ENCODE measurements around the gene DBT. TPM values are rescaled to one million over a fixed set of nuclear protein-coding genes. Genes with fewer than 3 reads are reported as not detected.

DBT gene
- total RNA-seq, 4 donors from 2014 or later: 6.4 to 9.9 (median 8.2) TPM

- H3K4me3 ChIP-seq (ENCODE audit: low read depth, poor library complexity, severe bottlenecking): no peak overlapping the region
- 86 to 88% methylated on average over 2 of the region's 2 CpGs for WGBS, 2 donors
- TF ChIP-seq POLR2A (IDR thresholded peaks at IDR 0.05): no peak
- TF ChIP-seq, protein P1, sequence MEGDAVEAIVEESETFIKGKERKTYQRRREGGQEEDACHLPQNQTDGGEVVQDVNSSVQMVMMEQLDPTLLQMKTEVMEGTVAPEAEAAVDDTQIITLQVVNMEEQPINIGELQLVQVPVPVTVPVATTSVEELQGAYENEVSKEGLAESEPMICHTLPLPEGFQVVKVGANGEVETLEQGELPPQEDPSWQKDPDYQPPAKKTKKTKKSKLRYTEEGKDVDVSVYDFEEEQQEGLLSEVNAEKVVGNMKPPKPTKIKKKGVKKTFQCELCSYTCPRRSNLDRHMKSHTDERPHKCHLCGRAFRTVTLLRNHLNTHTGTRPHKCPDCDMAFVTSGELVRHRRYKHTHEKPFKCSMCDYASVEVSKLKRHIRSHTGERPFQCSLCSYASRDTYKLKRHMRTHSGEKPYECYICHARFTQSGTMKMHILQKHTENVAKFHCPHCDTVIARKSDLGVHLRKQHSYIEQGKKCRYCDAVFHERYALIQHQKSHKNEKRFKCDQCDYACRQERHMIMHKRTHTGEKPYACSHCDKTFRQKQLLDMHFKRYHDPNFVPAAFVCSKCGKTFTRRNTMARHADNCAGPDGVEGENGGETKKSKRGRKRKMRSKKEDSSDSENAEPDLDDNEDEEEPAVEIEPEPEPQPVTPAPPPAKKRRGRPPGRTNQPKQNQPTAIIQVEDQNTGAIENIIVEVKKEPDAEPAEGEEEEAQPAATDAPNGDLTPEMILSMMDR (IDR thresholded peaks at IDR 0.05): no peak
- DNase-seq (ENCODE audit: low spot score in 2 of 2): no peak
- intact Hi-C loops (cut with DNase I; ENCODE audit: low total_unique reads): no loop called here
These were observed 17.9 kb downstream of the DBT start for GRCh38 chr1:100231721-100232120.

- TF ChIP-seq, protein P1 (IDR thresholded peaks at IDR 0.05): no peak
- TF ChIP-seq POLR2A (IDR thresholded peaks at IDR 0.05): no peak
- intact Hi-C loops (cut with DNase I; ENCODE audit: low total_unique reads): no loop called here
- WGBS, 2 donors: 86 to 95% methylated on average over 2 of the region's 2 CpGs
- H3K4me3 ChIP-seq (ENCODE audit: low read depth, poor library complexity, severe bottlenecking): no peak overlapping the region
- no peak for DNase-seq (ENCODE audit: low spot score in 2 of 2)
These were observed 18.9 kb downstream of the DBT start for GRCh38 chr1:100230765-100231164.

- 48 to 57% methylated on average over 4 of the region's 4 CpGs for WGBS, 2 donors
- intact Hi-C loops (cut with DNase I; ENCODE audit: low total_unique reads): no loop called here
- TF ChIP-seq POLR2A (IDR thresholded peaks at IDR 0.05): no peak
- TF ChIP-seq, protein P1 (IDR thresholded peaks at IDR 0.05): no peak
These were observed 19.8 kb downstream of the DBT start for GRCh38 chr1:100229681-100230443.

DNA sequence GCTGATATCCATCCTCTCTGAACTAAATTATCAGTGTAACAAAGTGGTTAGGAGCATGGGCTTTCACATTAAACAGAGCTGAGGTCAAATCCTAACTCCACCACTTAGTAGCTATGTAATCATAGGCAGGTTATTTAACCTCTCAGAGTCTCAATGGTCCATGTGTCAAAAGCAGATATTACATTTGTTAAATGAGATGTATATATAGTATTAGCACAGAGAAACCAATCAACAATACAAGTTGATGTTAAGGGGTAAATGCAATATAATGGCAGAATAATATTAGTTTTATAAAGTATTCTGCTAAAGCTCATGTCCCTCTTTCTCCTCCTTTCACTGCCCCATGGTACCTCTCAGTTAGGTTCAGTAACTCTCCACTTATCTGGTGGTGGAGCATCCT lies 27.2 kb downstream of the DBT start:
- TF ChIP-seq, protein P1 (IDR thresholded peaks at IDR 0.05): no peak
- no peak for TF ChIP-seq POLR2A (IDR thresholded peaks at IDR 0.05)
- no peak for DNase-seq (ENCODE audit: low spot score in 2 of 2)
- intact Hi-C loops (cut with DNase I; ENCODE audit: low total_unique reads): no loop called here
- no peak overlapping the region for H3K4me3 ChIP-seq (ENCODE audit: low read depth, poor library complexity, severe bottlenecking)

More at GRCh38 chr1:100229681-100230443, 19.8 kb downstream of the DBT start:
- H3K4me3 ChIP-seq (ENCODE audit: low read depth, poor library complexity, severe bottlenecking): no peak overlapping the region
- no peak for DNase-seq (ENCODE audit: low spot score in 2 of 2)

DNA sequence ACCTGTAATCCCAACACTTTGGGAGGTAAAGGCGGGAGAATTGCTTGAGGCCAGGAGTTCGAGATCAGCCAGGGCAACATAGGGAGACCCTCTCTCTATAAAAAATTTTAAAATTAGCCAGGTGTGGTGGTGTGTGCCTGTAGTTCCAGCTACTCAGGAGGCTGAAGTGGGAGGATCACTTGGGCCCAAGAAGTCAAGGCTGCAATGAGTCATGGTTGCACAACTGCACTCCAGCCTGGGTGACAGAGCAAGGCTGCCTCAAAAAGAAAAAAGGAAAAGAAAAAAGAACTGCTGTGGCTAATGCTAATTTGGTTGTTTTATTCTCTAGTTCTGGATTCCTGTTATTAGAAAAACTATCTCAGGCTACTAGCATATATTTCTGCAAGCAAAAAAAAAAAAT lies 29.8 kb downstream of the DBT start:
- 98% methylated on average over 2 of the region's 2 CpGs for WGBS, 2 donors
- DNase-seq (ENCODE audit: low spot score in 2 of 2): no peak
- TF ChIP-seq, protein P1 (IDR thresholded peaks at IDR 0.05): no peak
- no peak for TF ChIP-seq POLR2A (IDR thresholded peaks at IDR 0.05)
- intact Hi-C loops (cut with DNase I; ENCODE audit: low total_unique reads): no loop called here
- H3K4me3 ChIP-seq (ENCODE audit: low read depth, poor library complexity, severe bottlenecking): no peak overlapping the region

DNA sequence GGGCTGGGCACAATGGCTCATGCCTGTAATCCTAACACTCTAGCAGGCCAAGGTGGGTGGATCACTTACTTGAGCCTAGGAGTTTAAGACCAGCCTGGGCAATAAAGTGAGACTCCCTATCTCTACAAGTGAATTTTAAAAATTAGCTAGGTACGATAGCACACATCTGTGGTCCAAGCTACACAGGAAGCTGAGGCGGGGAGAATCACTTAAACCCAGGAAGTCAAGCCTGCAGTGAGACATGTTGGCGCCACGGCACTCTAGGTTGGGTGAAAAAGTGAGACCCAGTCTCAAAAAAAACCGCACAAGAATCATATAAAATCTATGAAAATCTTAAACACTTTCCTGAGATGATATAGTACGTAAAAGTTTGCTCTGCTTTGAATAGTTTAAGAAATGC lies 30.2 kb downstream of the DBT start:
- TF ChIP-seq POLR2A (IDR thresholded peaks at IDR 0.05): no peak
- TF ChIP-seq, protein P1 (IDR thresholded peaks at IDR 0.05): no peak
- H3K4me3 ChIP-seq (ENCODE audit: low read depth, poor library complexity, severe bottlenecking): no peak overlapping the region
- intact Hi-C loops (cut with DNase I; ENCODE audit: low total_unique reads): no loop called here
- no peak for DNase-seq (ENCODE audit: low spot score in 2 of 2)
- WGBS, 2 donors: 78 to 97% methylated on average over 6 of the region's 6 CpGs

Data from lower leg skin (tissue), 4 donors.